CD4-positive, alpha-beta T cell treated with Interleukin-4 for 1 hour (primary cell): Measurements from ENCODE around the gene PDZD2.
"Not testable (repeated sequence)": the region's sequence is repeated elsewhere in the genome, so short reads cannot be mapped to it uniquely, and the experiment has no call there.

Experiments
- DNase-seq, 2 donors: peaks; one replicate each; pipeline ENCODE4 v3.0.0-alpha.2; 2020 to 2022

PDZD2 gene

GRCh38 chr5:32118922-32119321, 480.0 kb downstream of the PDZD2 start:
- not testable (repeated sequence) for DNase-seq

GRCh38 chr5:32123058-32123805, 484.3 kb downstream of the PDZD2 start:
- no peak for DNase-seq

- DNase-seq: no peak
Observed at GRCh38 chr5:32123889-32124676, 485.2 kb downstream of the PDZD2 start.

DNA sequence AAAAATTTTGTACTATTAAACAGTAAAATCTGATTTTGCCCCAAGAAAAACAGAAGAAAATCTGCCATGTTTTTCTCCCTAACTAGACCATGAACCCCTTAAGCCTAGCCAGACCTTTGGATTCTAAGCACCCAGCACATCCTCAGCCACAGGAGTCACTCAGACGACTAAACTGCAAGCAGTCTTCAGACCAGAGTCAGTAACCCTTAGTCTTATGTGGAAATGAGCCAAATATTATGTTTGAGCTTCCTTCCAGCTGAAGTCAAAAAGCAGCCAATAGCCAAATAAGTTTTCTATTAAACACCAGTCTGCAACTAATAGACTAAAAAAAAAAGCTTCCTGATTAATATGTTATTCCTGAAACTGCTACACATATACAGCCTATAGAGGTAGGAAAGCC, 487.8 kb downstream of the PDZD2 start:
- no peak for DNase-seq

- DNase-seq: no peak
Observed at GRCh38 chr5:32127711-32128110, 488.8 kb downstream of the PDZD2 start.

DNA sequence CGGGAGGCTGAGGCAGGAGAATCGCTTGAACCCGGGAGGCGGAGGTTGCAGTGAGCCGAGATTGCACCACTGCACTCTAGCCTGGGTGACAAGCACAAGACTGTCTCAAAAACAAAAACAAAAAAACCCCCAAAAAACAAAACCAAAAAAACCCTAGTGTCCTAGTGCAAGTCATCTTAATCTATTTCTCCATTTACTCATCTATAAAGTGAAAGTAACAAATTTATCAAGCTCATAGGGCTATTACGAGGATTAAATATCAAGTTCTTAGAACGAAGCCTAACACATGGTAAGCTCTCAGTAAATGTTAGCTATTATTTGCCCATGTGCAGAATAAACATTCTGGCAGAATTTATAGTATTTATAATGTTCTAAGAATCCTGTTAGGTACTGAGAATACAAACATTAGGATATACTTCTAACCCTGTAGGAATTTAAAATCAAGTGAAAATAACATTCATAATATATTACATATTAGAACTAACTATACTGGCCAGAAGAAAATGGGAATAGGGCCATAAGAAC, 490.2 kb downstream of the PDZD2 start:
- DNase-seq: no peak

DNA sequence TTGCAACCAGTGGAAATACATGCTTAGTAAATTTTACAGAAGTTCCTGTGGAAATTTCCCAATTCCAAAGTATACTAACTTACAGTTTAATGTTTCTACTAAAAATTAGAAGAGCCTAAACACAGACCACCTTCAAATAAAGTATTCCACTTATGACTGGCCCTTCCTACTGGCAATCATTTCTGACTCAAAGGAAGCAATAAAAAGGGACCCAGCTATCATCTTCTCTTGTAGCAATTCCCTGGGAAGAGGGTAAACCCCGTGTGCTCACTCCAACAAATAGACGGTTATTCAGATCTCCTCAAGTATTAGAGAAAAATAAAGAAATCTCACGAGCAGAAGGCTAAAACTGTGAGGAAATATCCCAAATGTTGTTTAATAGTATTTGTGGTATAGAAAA, 491.9 kb downstream of the PDZD2 start:
- no peak for DNase-seq

GRCh38 chr5:32131604-32132003, 492.7 kb downstream of the PDZD2 start:
- no peak for DNase-seq

GRCh38 chr5:32132757-32133156, 493.8 kb downstream of the PDZD2 start:
- no peak for DNase-seq

DNA sequence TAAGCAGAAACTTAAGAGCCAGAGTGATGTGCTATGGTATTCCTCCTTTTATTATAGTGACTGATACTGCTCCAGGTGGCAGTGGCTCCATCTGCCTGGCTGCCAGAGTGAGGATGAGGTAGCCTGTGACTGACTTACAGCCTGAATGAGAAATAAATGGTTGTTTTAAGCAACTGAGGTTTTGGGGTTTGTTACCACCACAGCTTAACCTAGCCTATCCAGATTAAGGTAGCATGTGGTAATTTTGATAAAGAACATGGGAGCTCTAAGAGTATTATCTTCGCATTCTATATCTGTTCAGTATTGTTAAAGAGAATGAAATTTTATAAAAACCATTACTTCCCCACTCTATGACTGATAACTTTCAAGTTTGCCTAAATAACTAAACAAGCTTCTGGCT, 496.2 kb downstream of the PDZD2 start:
- DNase-seq: no peak

GRCh38 chr5:32136342-32136741, 497.4 kb downstream of the PDZD2 start:
- no peak for DNase-seq

DNA sequence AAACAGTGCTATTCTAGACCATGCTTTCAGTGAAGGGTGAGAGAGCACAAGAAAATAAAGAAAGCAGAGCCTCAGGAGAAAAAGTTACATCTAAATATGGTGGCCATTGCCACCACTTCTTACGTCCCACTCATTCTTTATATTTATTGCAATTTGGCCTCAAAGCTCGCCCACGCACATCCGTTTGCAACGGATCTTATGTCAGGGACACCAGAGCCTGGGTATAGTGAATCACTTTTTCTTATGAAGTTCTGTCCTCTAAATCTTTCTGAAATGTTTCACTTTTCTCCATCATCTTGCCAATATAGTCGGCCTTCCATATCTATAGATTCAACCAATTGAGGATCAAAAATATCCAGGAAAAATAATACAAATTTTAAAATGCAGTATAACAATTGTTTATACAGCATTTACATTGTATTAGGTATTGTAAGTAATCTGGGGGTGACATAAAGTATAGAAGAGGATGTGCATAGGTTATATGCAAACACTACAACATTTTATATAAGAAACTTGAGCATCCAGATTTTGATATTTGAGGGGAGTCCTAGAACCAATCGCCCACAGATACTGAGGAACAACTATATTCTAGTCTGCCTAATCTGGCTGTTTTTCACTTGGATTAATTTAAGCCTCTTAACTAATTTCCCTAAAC, 500.0 kb downstream of the PDZD2 start:
- peak in 1 of 2 donors; percentile 18 for DNase-seq

DNA sequence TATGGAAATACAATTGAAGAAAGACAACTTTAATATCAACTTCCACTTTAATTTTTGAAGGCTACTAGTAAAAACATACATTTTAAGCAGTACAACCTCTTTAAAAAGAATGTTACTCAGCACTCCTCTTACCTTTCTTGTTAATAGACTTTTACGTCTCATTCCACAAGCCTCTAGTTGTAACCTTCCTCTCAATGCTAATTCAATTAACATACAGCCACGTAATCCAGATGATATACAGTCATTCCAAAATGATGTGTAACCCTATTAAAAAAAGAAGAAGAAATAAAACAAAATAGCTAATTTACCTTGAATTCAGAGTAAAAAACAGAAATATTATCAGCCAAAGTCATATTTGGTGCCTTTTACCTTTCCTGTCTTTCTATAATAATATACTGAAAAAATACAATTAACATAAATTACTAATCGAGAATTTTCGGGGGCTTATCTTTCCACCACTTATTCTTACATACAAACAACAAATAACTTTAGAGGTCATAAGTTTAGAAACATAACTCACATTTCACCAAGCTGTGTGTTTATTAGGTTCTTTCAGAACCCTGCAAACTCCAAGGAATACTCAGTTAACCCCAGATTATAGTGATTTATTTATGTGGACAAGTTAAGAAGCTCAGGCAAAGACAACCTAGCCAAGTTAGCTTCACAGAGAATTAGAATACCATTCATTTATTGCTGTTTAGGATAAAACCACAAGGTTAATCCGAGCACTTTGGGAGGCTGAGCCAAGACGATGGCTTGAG, 504.9 kb downstream of the PDZD2 start:
- DNase-seq: no peak

DNA sequence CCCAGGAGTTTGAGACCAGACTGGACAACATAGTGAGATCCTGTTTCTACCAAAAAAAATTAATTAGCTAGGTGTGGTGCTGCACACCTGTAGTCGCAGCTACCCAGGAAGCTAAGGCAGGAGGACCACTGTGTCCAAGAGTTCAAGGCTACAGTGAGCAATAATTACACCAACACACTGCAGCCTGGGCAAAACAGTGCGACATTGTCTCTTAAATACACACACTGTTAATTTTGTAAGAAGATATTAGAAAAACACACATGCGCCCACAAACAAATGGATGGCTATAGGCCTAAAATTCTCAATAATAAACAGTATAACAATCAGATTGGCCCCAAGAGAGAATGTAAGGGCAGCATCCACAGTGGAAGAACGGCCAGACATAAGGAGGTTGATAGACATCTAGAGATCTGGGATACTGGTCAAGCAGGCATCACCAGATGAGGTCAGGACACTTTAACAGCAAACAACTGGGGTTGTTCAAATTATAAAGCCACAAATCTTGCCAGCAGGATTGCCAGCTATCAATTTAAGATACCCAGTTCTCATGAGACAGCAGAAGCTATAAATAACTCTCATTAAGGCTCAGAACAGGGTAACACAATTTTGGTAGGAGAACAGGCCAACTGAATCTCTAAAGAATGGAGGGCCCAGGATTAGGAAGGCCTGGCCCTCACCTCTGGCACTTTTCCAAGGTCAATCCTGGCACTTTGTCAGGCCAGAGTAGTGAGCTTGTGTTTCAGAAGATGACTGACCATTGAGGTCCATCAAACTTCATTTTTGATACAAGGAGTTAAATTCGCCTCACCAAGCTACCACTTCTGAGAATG, 505.7 kb downstream of the PDZD2 start:
- no peak for DNase-seq

- no peak for DNase-seq
Observed at GRCh38 chr5:32145378-32145777, 506.4 kb downstream of the PDZD2 start.

- no peak for DNase-seq
Observed at GRCh38 chr5:32147236-32147635, 508.3 kb downstream of the PDZD2 start.

- DNase-seq: no peak
Observed at GRCh38 chr5:32147959-32148358, 509.0 kb downstream of the PDZD2 start.

DNA sequence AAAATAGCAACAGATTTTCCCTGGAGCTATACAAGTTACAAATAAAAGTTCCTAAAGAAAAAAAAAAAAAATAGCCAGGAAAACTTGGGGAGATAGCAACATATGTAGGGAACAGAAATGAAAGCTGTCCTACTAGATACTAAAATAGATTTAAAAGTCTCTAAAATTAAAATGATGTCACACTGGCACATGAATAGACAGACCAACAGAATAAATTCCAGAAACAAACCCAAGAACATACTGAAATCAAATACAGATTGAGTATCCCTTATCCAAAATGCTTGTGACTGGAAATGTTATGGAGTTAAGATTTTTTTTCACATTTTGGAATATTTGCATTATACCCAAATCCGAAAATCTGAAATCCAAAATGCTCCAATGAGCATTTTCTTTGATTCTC, 511.4 kb downstream of the PDZD2 start:
- no peak for DNase-seq

- no peak for DNase-seq
Observed at GRCh38 chr5:32151198-32151597, 512.3 kb downstream of the PDZD2 start.

GRCh38 chr5:32153723-32154122, 514.8 kb downstream of the PDZD2 start:
- DNase-seq: no peak

- no peak for DNase-seq
Observed at GRCh38 chr5:32155211-32155610, 516.3 kb downstream of the PDZD2 start.

GRCh38 chr5:32156635-32157034, 517.7 kb downstream of the PDZD2 start:
- DNase-seq: no peak
